K562 (cell line): ENCODE results near the gene CYSRT1. TPM values are rescaled to one million over a fixed set of nuclear protein-coding genes. Genes with fewer than 3 reads are reported as not detected.

Experiments used
- ATAC-seq: fragments of 200-7000 bp; cut with Tn5 transposase; 3 replicates; pipeline ENCODE4 v1.9.1; 2020; ENCODE audit warnings: moderate library complexity
- BruUV-seq: library from RNA; stranded (reverse); fragments of 400-500 nt; replicated peaks from 2 replicates; lab custom pipeline; 2021; lab: Mats Ljungman, UMichigan
- CTCF ChIA-PET: fragments of 300-600 bp; formaldehyde crosslinking; extraction: SDS; loops from one replicate; lab custom pipeline; 2021; ENCODE audit warnings: low intra/inter-chr PET ratio; lab: Yijun Ruan, JAX
- POLR2A ChIA-PET: fragments of 300-600, 350-650 bp; sonication (Branson Sonifier 250); formaldehyde crosslinking; extraction: SDS; loops from one replicate; lab custom pipeline; 2021; ENCODE audit warnings: antibody characterized with exemption, inconsistent platforms; lab: Yijun Ruan, JAX
- DNase-seq, 4 experiments: peaks; one replicate each; pipeline versions ENCODE4 v3.0.0 to v3.0.0-alpha.2; 2011 to 2018; ENCODE audit warnings: low spot score in 3 of 4, mixed read lengths in 3 of 4; ENCODE audit errors: extremely low read depth in 1 of 4
- FAIRE-seq: peaks from 2 replicates; lab custom pipeline; 2011; peaks lifted over from hg19 to GRCh38; lab: Jason Lieb, UNC
- H2AFZ ChIP-seq: 2 replicates; pipeline ENCODE4 v1.6.0; 2011; ENCODE audit warnings: low read depth, low read length, control low read depth, inconsistent platforms
- H3K27ac ChIP-seq: fragments of 200-600 bp; 3 replicates; pipeline ENCODE4 v1.8.0; 2011; ENCODE audit warnings: low read depth, mild to moderate bottlenecking, control low read depth, inconsistent platforms, low read length, moderate library complexity, mixed read lengths; ENCODE audit errors: extremely low read depth
- H3K27me3 ChIP-seq, 2 experiments: fragments of 300-600 bp in 1 of 2; 2 replicates in 1 of 2; 3 replicates in 1 of 2; pipeline versions ENCODE4 v1.6.0 to v1.8.0; 2011; ENCODE audit warnings: inconsistent platforms in 2 of 2, low read length in 2 of 2, mild to moderate bottlenecking in 1 of 2, mixed read lengths in 1 of 2, moderate library complexity in 1 of 2; ENCODE audit not compliant: control insufficient read depth in 2 of 2, insufficient read depth in 2 of 2
- H3K36me3 ChIP-seq: fragments of 300-600 bp; 3 replicates; pipeline ENCODE4 v1.8.0; 2011; ENCODE audit warnings: mild to moderate bottlenecking, low read length, inconsistent platforms; ENCODE audit not compliant: control insufficient read depth, insufficient read depth
- H3K4me1 ChIP-seq, 2 experiments: fragments of 200-600 bp in 1 of 2; replicated peaks in 1 of 2; 2 replicates in 1 of 2; 3 replicates in 1 of 2; pipeline versions ENCODE4 v1.5.1 to v1.8.0; 2011; ENCODE audit warnings: inconsistent platforms in 2 of 2, low read length in 2 of 2, mild to moderate bottlenecking in 1 of 2, mixed read lengths in 1 of 2, moderate library complexity in 1 of 2; ENCODE audit not compliant: control insufficient read depth in 2 of 2, insufficient read depth in 2 of 2
- H3K4me2 ChIP-seq: 2 replicates; pipeline ENCODE4 v1.6.1; 2011; ENCODE audit warnings: low read length, control low read depth, inconsistent platforms, mixed read lengths; ENCODE audit not compliant: insufficient read depth
- H3K4me3 ChIP-seq: fragments of 200-600 bp; sonication (generic), shearing (Covaris generic); 2 replicates; pipeline ENCODE4 v1.5.1; 2016; ENCODE audit warnings: control low read depth, inconsistent platforms
- H3K79me2 ChIP-seq: fragments of 200-600 bp; 3 replicates; pipeline ENCODE4 v1.8.0; 2011; ENCODE audit warnings: low read length, inconsistent platforms; ENCODE audit not compliant: control insufficient read depth, insufficient read depth
- H3K9ac ChIP-seq, 2 experiments: 2 replicates each; pipeline versions ENCODE4 v1.6.0 to v1.6.1; 2011; ENCODE audit warnings: low read depth in 2 of 2, low read length in 2 of 2, control low read depth in 1 of 2, inconsistent platforms in 1 of 2, mild to moderate bottlenecking in 1 of 2, mixed read lengths in 1 of 2; ENCODE audit not compliant: insufficient read depth in 1 of 2
- H3K9me1 ChIP-seq: one replicate; pipeline ENCODE4 v1.6.0; 2011; ENCODE audit warnings: inconsistent platforms, mild to moderate bottlenecking, low read length, moderate library complexity; ENCODE audit not compliant: control insufficient read depth, insufficient read depth
- H3K9me3 ChIP-seq: replicated peaks from 2 replicates; pipeline ENCODE4 v1.5.1; 2011; ENCODE audit warnings: low read depth, low read length, inconsistent platforms; ENCODE audit not compliant: control insufficient read depth, insufficient read depth
- H4K20me1 ChIP-seq: replicated peaks from 2 replicates; pipeline ENCODE4 v1.6.1; 2011; ENCODE audit warnings: low read length, inconsistent platforms, mixed read lengths; ENCODE audit not compliant: control insufficient read depth, insufficient read depth
- CEBPZ ChIP-seq: fragments of 150-350 bp; IDR thresholded peaks from 2 replicates; pipeline ENCODE4 v1.6.1; 2014; ENCODE audit warnings: low read depth, mild to moderate bottlenecking, low read length, borderline replicate concordance
- E4F1 ChIP-seq: fragments of 250-450 bp; sonication (Bioruptor Pico); IDR thresholded peaks from 2 replicates; pipeline ENCODE4 v1.5.0; 2021; ENCODE audit warnings: mild to moderate bottlenecking, borderline replicate concordance
- FOXP1 ChIP-seq: sonication (generic); formaldehyde crosslinking; IDR thresholded peaks from 2 replicates; pipeline ENCODE4 v1.8.0; 2022; ENCODE audit warnings: mild to moderate bottlenecking, missing genetic modification reagents
- HNRNPH1 ChIP-seq: fragments of 200-400 bp; formaldehyde crosslinking; optimal IDR thresholded peaks from 2 replicates; pipeline ENCODE3; 2017; ENCODE audit warnings: low read depth, mild to moderate bottlenecking, low read length, moderate library complexity
- L3MBTL2 ChIP-seq: fragments of 450-650 bp; IDR thresholded peaks from 2 replicates; pipeline ENCODE4 v1.6.1; 2016; ENCODE audit warnings: mild to moderate bottlenecking, moderate library complexity
- PKNOX1 ChIP-seq: fragments of 450-650 bp; IDR thresholded peaks from 2 replicates; pipeline ENCODE4 v1.6.1; 2016
- POLR2B ChIP-seq: fragments of 450-650 bp; IDR thresholded peaks from 2 replicates; pipeline ENCODE4 v1.6.1; 2018; ENCODE audit warnings: low read depth; ENCODE audit not compliant: partially characterized antibody
- SETDB1 ChIP-seq: IDR thresholded peaks from one replicate; pipeline ENCODE4 v1.6.1; 2012; ENCODE audit warnings: low read length, control low read depth, inconsistent platforms
- U2AF2 ChIP-seq: fragments of 200-400 bp; formaldehyde crosslinking; optimal IDR thresholded peaks from 2 replicates; pipeline ENCODE3; 2017; ENCODE audit warnings: low read depth, mild to moderate bottlenecking, low read length
- ZC3H8 ChIP-seq: fragments of 450-650 bp; IDR thresholded peaks from 2 replicates; pipeline ENCODE4 v1.6.1; 2017
- ZNF124 ChIP-seq: sonication (generic); formaldehyde crosslinking; IDR thresholded peaks from 2 replicates; pipeline ENCODE4 v1.8.1; 2022; ENCODE audit warnings: missing genetic modification reagents
- ZNF76 ChIP-seq: fragments of 250-450 bp; sonication (Bioruptor Pico); IDR thresholded peaks from 2 replicates; pipeline ENCODE4 v1.4.0; 2020; ENCODE audit warnings: mild to moderate bottlenecking, moderate library complexity, borderline replicate concordance
- ZZZ3 ChIP-seq: fragments of 450-650 bp; IDR thresholded peaks from 2 replicates; pipeline ENCODE4 v1.6.1; 2016; ENCODE audit warnings: antibody characterized with exemption, mild to moderate bottlenecking, moderate library complexity
- WGBS: fragments of 100-300 bp; shearing (Covaris generic); methylation state at CpG from one replicate; pipeline ENCODE4 v1.1.6; 2016; ENCODE audit warnings: low coverage, mixed read lengths; ENCODE audit not compliant: insufficient coverage; ENCODE audit errors: missing lambda C conversion rate; 5-methylcytosine and 5-hydroxymethylcytosine counted together
- in situ Hi-C: fragments of 300-500 bp; cut with MboI; formaldehyde crosslinking; loops from 4 replicates; pipeline ENCODE4 v1.15.0; 2018; ENCODE audit warnings: inconsistent platforms, mixed read lengths
- intact Hi-C: fragments of 100-400 bp; cut with micrococcal nuclease; formaldehyde crosslinking; loops from 2 replicates; pipeline ENCODE4 v1.14.2; 2022
- polyA plus RNA-seq, 8 experiments: library from polyadenylated mRNA; depleted of rRNA in 4 of 8; stranded (reverse) in 5 of 8; unstranded in 3 of 8; fragments of >200 nt; fragmentation: Nextera tagmentation in 2 of 8; fragmentation: Illumina TruSeq in 1 of 8; extraction: Ambion mirVana in 2 of 8; extraction: Trizol in 1 of 8; gene quantifications; 2 replicates each; pipeline versions ENCODE4 v1.2.1 to v1.2.3, GENCODE V29; 2011 to 2014; ENCODE audit warnings: inconsistent platforms in 1 of 8, missing spikeins in 1 of 8
- total RNA-seq, 7 experiments: library from RNA; depleted of rRNA in 6 of 7; stranded (reverse); fragments of >200 nt in 6 of 7; fragmentation: Illumina TruSeq in 2 of 7; extraction: Trizol in 2 of 7; gene quantifications; 2 replicates each; pipeline versions ENCODE4 v1.2.1 to v1.2.3, GENCODE V29; 2011 to 2021; ENCODE audit warnings: low replicate concordance in 1 of 7
- TF ChIP-seq, protein P1 (sequence below): fragments of 250-450 bp; sonication (Bioruptor Pico); IDR thresholded peaks from 2 replicates; pipeline ENCODE4 v1.5.1; 2021; ENCODE audit warnings: mild to moderate bottlenecking

The CYSRT1 gene
- total and polyA plus RNA-seq, 9 of the 15 experiments (the other 6 are each of a cell fraction or from before 2014, with no cell fraction given), result 0.04 to 1.4 (median 0.42) TPM; not detected in 3

- BruUV-seq, result no TSS peak
- H3K4me3 ChIP-seq, result peak overlapping the region; percentile 52
- in situ Hi-C loops (no loop called here), intact Hi-C loops (loop anchor here (2.0 kb wide), 1 partner anchor 17 kb away; no protein-coding TSS in a partner anchor)
- peak overlapping the region; percentile 73 to 94 for H3K9ac ChIP-seq
- DNase-seq, result no peak
- H3K36me3 ChIP-seq, result peaks cover 14% of the 10 kb centered on the region; the same call in 2 of the 3 replicates
- peak overlapping the region; percentile 70 for H3K27ac ChIP-seq
- ChIA-PET CTCF (no interaction called here), POLR2A (interaction anchor here (0.5 to 5.7 kb wide), 8 partner anchors 10 to 39 kb away, joined by 3 to 56 read pairs (median 6); partner anchors contain the start of genes ANAPC2, SSNA1 and TUBB4B)
- no peaks in the 10 kb centered on the region for H3K9me3 ChIP-seq
- WGBS, result 5% methylated on average over 23 of the region's 23 CpGs
- peaks cover 81% of the 10 kb centered on the region for H3K79me2 ChIP-seq
- H3K27me3 ChIP-seq, result no peaks in the 10 kb centered on the region
- peak; percentile 57 for FAIRE-seq
- H4K20me1 ChIP-seq, result peaks cover 5% of the 10 kb centered on the region
- H3K4me1 ChIP-seq, result peaks cover 34 to 82% of the 10 kb centered on the region in 2 experiments
- ATAC-seq, result no peak
- peaks cover 3% of the 10 kb centered on the region for H3K9me1 ChIP-seq
- peak overlapping the region; percentile 81 for H3K4me2 ChIP-seq
- peak overlapping the region; percentile 62 for H2AFZ ChIP-seq
- TF ChIP-seq L3MBTL2 (0 out of 2 replicates have a peak, but pooled peaks have one; percentile 22), FOXP1 (no peak), ZC3H8 (no peak), E4F1 (CRISPR knock-in tag) (no peak), U2AF2 (no peak), ZNF76 (CRISPR knock-in tag) (no peak), ZZZ3 (no peak), PKNOX1 (no peak), SETDB1 (no peak), CEBPZ (no peak), ZNF124 (CRISPR knock-in tag) (no peak), HNRNPH1 (no peak), POLR2B (peak; percentile 8)
- TF ChIP-seq, protein P1, sequence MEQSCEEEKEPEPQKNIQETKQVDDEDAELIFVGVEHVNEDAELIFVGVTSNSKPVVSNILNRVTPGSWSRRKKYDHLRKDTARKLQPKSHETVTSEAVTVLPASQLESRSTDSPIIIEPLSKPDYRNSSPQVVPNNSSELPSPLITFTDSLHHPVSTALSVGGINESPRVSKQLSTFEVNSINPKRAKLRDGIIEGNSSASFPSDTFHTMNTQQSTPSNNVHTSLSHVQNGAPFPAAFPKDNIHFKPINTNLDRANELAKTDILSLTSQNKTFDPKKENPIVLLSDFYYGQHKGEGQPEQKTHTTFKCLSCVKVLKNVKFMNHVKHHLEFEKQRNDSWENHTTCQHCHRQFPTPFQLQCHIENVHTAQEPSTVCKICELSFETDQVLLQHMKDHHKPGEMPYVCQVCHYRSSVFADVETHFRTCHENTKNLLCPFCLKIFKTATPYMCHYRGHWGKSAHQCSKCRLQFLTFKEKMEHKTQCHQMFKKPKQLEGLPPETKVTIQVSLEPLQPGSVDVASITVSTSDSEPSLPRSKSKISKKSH (CRISPR knock-in tag), result no peak
Measured at GRCh38 chr9:137201205-137201868, 23.6 kb upstream of the CYSRT1 start.
